H1 (cell line): ENCODE results near the gene RGS3. TPM values are rescaled to one million over a fixed set of nuclear protein-coding genes. Genes with fewer than 3 reads are reported as not detected.

ENCODE experiments used
- CTCF ChIA-PET: fragments of 300-600 bp; sonication (Branson Sonifier 250); formaldehyde crosslinking; loops from one replicate; lab custom pipeline; 2021; ENCODE audit not compliant: partially characterized antibody; lab: Charles Lee
- POLR2A ChIA-PET: fragments of 300-600 bp; sonication (Branson Sonifier 250); formaldehyde crosslinking; loops from one replicate; lab custom pipeline; 2021; ENCODE audit warnings: inconsistent platforms; ENCODE audit not compliant: partially characterized antibody; lab: Charles Lee
- DNase-seq, 2 experiments: peaks; one replicate each; pipeline versions ENCODE4 v3.0.0 to v3.0.0-alpha.2; 2010 to 2022; ENCODE audit warnings: low spot score in 2 of 2, low read depth in 1 of 2, mixed read lengths in 1 of 2
- FAIRE-seq: peaks from 2 replicates; lab custom pipeline; 2011; peaks lifted over from hg19 to GRCh38; lab: Jason Lieb, UNC
- H2AFZ ChIP-seq: 2 replicates; pipeline ENCODE4 v1.8.1; 2012; ENCODE audit warnings: low read length, inconsistent platforms
- H2AK5ac ChIP-seq: 2 replicates; pipeline ENCODE4 v1.6.1; 2013; ENCODE audit warnings: low read depth, low read length
- H2BK120ac ChIP-seq: replicated peaks from 2 replicates; pipeline ENCODE3; 2013; ENCODE audit warnings: low read depth, low read length, inconsistent platforms
- H2BK12ac ChIP-seq: 2 replicates; pipeline ENCODE4 v1.6.1; 2013; ENCODE audit warnings: low read depth, low read length
- H2BK15ac ChIP-seq: 2 replicates; pipeline ENCODE4 v1.6.1; 2013; ENCODE audit warnings: low read length
- H2BK20ac ChIP-seq: 2 replicates; pipeline ENCODE4 v1.6.1; 2013; ENCODE audit warnings: low read length
- H2BK5ac ChIP-seq: 2 replicates; pipeline ENCODE4 v1.6.1; 2013; ENCODE audit warnings: low read depth, low read length
- H3K14ac ChIP-seq: 2 replicates; pipeline ENCODE4 v1.6.1; 2013; ENCODE audit warnings: inconsistent platforms; ENCODE audit not compliant: insufficient read length
- H3K18ac ChIP-seq: 2 replicates; pipeline ENCODE4 v1.6.1; 2013; ENCODE audit warnings: low read length; ENCODE audit errors: extremely low read depth
- H3K23ac ChIP-seq: 2 replicates; pipeline ENCODE4 v1.6.1; 2013; ENCODE audit warnings: inconsistent platforms; ENCODE audit not compliant: insufficient read length
- H3K23me2 ChIP-seq: 2 replicates; pipeline ENCODE4 v1.6.1; 2013; ENCODE audit warnings: low read depth, low read length
- H3K27ac ChIP-seq: 2 replicates; pipeline ENCODE4 v1.6.1; 2011; ENCODE audit warnings: low read depth, low read length, inconsistent platforms
- H3K27me3 ChIP-seq, 4 experiments: replicated peaks in 1 of 4; 1 replicate in 1 of 4; 2 replicates in 3 of 4; pipeline versions ENCODE4 v1.6.1 to v1.8.1; 2011 to 2013; ENCODE audit warnings: low read length in 3 of 4, mild to moderate bottlenecking in 3 of 4, inconsistent platforms in 2 of 4, mixed read lengths in 2 of 4, moderate library complexity in 1 of 4; ENCODE audit not compliant: control insufficient read depth in 3 of 4, insufficient read depth in 3 of 4; ENCODE audit errors: extremely low read depth in 1 of 4
- H3K36me3 ChIP-seq, 4 experiments: 2 replicates each; pipeline versions ENCODE4 v1.6.1 to v1.8.1; 2011 to 2013; ENCODE audit warnings: mild to moderate bottlenecking in 4 of 4, low read length in 3 of 4, moderate library complexity in 2 of 4, control low read depth in 1 of 4, inconsistent platforms in 1 of 4; ENCODE audit not compliant: insufficient read depth in 4 of 4, control insufficient read depth in 2 of 4
- H3K4ac ChIP-seq: replicated peaks from 2 replicates; pipeline ENCODE3; 2013; ENCODE audit warnings: low read length, low read depth, mixed read lengths, inconsistent platforms; ENCODE audit not compliant: insufficient read length
- H3K4me1 ChIP-seq, 4 experiments: replicated peaks in 1 of 4; 1 replicate in 1 of 4; 2 replicates in 3 of 4; pipeline versions ENCODE4 v1.6.1 to v1.8.1; 2011 to 2013; ENCODE audit warnings: low read length in 3 of 4, inconsistent platforms in 2 of 4, mixed read lengths in 1 of 4; ENCODE audit not compliant: insufficient read depth in 4 of 4, control insufficient read depth in 3 of 4
- H3K4me2 ChIP-seq, 2 experiments: 2 replicates each; pipeline versions ENCODE4 v1.6.1 to v1.8.1; 2011 to 2013; ENCODE audit warnings: low read depth in 2 of 2, low read length in 2 of 2, control low read depth in 1 of 2, inconsistent platforms in 1 of 2, mild to moderate bottlenecking in 1 of 2; ENCODE audit not compliant: insufficient read depth in 1 of 2
- H3K4me3 ChIP-seq, 4 experiments: fragments of 200-600, 300-600 bp in 1 of 4; sonication (generic), shearing (Covaris generic), sonication (Bioruptor Twin) in 1 of 4; 2 replicates each; pipeline versions ENCODE4 v1.5.1 to v1.8.1; 2011 to 2016; ENCODE audit warnings: low read length in 4 of 4, low read depth in 3 of 4, control low read depth in 2 of 4, inconsistent platforms in 2 of 4, mild to moderate bottlenecking in 2 of 4, mixed read lengths in 1 of 4, moderate library complexity in 1 of 4; ENCODE audit not compliant: insufficient read depth in 2 of 4; ENCODE audit errors: extremely low read depth in 1 of 4
- H3K56ac ChIP-seq: replicated peaks from 2 replicates; pipeline ENCODE3; 2013; ENCODE audit warnings: low read depth, mild to moderate bottlenecking, mixed read lengths, low read length, inconsistent platforms; ENCODE audit not compliant: insufficient read length
- H3K79me1 ChIP-seq: 2 replicates; pipeline ENCODE4 v1.6.1; 2013; ENCODE audit warnings: low read depth, low read length, control low read depth
- H3K79me2 ChIP-seq, 2 experiments: 2 replicates each; pipeline versions ENCODE4 v1.6.1 to v1.8.1; 2012 to 2013; ENCODE audit warnings: low read length in 2 of 2, mild to moderate bottlenecking in 2 of 2, inconsistent platforms in 1 of 2; ENCODE audit not compliant: insufficient read depth in 2 of 2, control insufficient read depth in 1 of 2
- H3K9ac ChIP-seq, 4 experiments: replicated peaks in 1 of 4; 1 replicate in 1 of 4; 2 replicates in 3 of 4; pipeline versions ENCODE4 v1.6.1 to v1.8.1; 2011 to 2013; ENCODE audit warnings: low read depth in 3 of 4, low read length in 3 of 4, control low read depth in 2 of 4, mild to moderate bottlenecking in 2 of 4, moderate library complexity in 2 of 4, inconsistent platforms in 1 of 4; ENCODE audit errors: extremely low read depth in 1 of 4
- H3K9me3 ChIP-seq, 2 experiments: 2 replicates each; pipeline versions ENCODE4 v1.6.1 to v1.8.1; 2012 to 2013; ENCODE audit warnings: mild to moderate bottlenecking in 2 of 2, moderate library complexity in 2 of 2, control low read depth in 1 of 2, inconsistent platforms in 1 of 2, low read depth in 1 of 2, low read length in 1 of 2, mixed read lengths in 1 of 2; ENCODE audit not compliant: insufficient read depth in 2 of 2
- H4K20me1 ChIP-seq, 2 experiments: replicated peaks in 1 of 2; 2 replicates each; pipeline versions ENCODE3 to v1.8.1; 2011 to 2013; ENCODE audit warnings: inconsistent platforms in 2 of 2, low read length in 2 of 2, mild to moderate bottlenecking in 1 of 2; ENCODE audit not compliant: insufficient read depth in 2 of 2, control insufficient read depth in 1 of 2
- H4K5ac ChIP-seq: 2 replicates; pipeline ENCODE4 v1.6.1; 2013; ENCODE audit warnings: low read length, low read depth, mixed read lengths, inconsistent platforms; ENCODE audit not compliant: insufficient read length
- H4K8ac ChIP-seq: 2 replicates; pipeline ENCODE4 v1.8.0; 2013; ENCODE audit warnings: mild to moderate bottlenecking, moderate library complexity, low read length, inconsistent platforms; ENCODE audit not compliant: insufficient read depth; ENCODE audit errors: extremely low read depth
- H4K91ac ChIP-seq: replicated peaks from 2 replicates; pipeline ENCODE3; 2013; ENCODE audit warnings: low read length, mixed read lengths, inconsistent platforms; ENCODE audit not compliant: insufficient read length
- JUN ChIP-seq: IDR thresholded peaks from 2 replicates; pipeline ENCODE4 v1.6.1; 2011; ENCODE audit warnings: low read depth, mild to moderate bottlenecking, improper control_type of control experiment, low read length
- KDM1A ChIP-seq: fragments of 200-600, 300-600 bp; sonication (generic); IDR thresholded peaks from 2 replicates; pipeline ENCODE4 v1.7.1; 2016; ENCODE audit warnings: mild to moderate bottlenecking, low read length, borderline replicate concordance
- SP4 ChIP-seq: IDR thresholded peaks from 2 replicates; pipeline ENCODE4 v1.6.1; 2012; ENCODE audit warnings: low read length, inconsistent platforms
- WGBS, 2 experiments: shearing (Covaris generic) in 1 of 2; methylation state at CpG; one replicate each; pipeline versions ENCODE4 v1.1.6 to v1.1.7; 2013 to 2015; ENCODE audit warnings: low lambda C conversion rate in 2 of 2, mixed read lengths in 2 of 2, inconsistent platforms in 1 of 2, low coverage in 1 of 2, missing lambda C conversion rate in 1 of 2; ENCODE audit not compliant: insufficient replicate concordance in 2 of 2, insufficient coverage in 1 of 2, insufficient read length in 1 of 2; ENCODE audit errors: extremely low coverage in 1 of 2, missing lambda C conversion rate in 1 of 2; 5-methylcytosine and 5-hydroxymethylcytosine counted together
- polyA plus RNA-seq, 7 experiments: library from polyadenylated mRNA; depleted of rRNA in 3 of 7; stranded (reverse) in 5 of 7; unstranded in 2 of 7; fragments of >200 nt in 5 of 7; fragments of 200-250 nt in 2 of 7; gene quantifications; 1 replicate in 5 of 7; 2 replicates in 1 of 7; 4 replicates in 1 of 7; pipeline versions ENCODE4 v1.2.1 to v1.2.3, GENCODE V29; 2011 to 2013; ENCODE audit warnings: missing spikeins in 2 of 7, mixed read lengths in 2 of 7
- total RNA-seq: library from RNA; stranded (reverse); fragmentation: NEBNext Ultra II Directional; extraction: Animal tissue kit (Norgen Biotek cat#: 25700); gene quantifications from 2 replicates; pipeline ENCODE4 v1.2.1, GENCODE V29; 2021

RGS3 gene
- total and polyA plus RNA-seq, 2 of the 8 experiments (the other 6 are each of a cell fraction or from before 2014, with no cell fraction given) = 12.6 to 18.2 TPM

DNA sequence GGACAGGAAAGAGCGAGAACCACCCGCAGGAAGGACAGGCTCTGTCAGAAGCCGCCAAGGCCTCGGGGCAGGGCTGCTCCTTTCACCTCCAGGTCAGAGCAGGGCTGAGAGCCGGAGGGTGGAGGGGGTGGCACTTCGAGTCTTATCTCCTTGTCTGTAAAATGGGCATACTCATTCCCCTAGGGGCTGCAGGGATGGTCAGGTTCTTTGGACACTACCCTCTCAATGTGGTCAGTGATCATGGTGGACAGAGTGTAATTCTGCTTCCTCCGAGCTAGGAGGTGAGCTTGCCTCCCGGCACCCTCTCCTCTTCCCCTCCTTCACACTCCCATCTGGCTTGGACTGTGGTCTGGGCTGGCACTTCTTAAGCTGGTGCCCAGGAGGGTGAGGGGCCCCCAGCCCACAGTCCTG is 39.6 kb downstream of the RGS3 start:
- Histone ChIP-seq H2BK20ac (no peak overlapping the region), H2BK120ac (no peak overlapping the region), H3K18ac (peak overlapping the region; percentile 41; the same call in 1 of the 2 replicates), H2AFZ (no peak overlapping the region), H3K36me3 (no peaks in the 10 kb centered on the region), H3K23me2 (no peaks in the 10 kb centered on the region), H4K8ac (0 out of 2 replicates have a peak overlapping the region, but pooled peaks have one; percentile 28), H3K79me2 (no peaks in the 10 kb centered on the region), H2BK12ac (peak overlapping the region; percentile 60; the same call in 1 of the 2 replicates), H3K56ac (no peak overlapping the region), H3K14ac (no peak overlapping the region), H4K91ac (no peak overlapping the region), H3K4me3 (no peak overlapping the region), H2BK5ac (no peak overlapping the region), H3K9me3 (no peaks in the 10 kb centered on the region), H3K27me3 (no peaks in the 10 kb centered on the region; a peak in 2 of 7 replicates), H4K5ac (no peak overlapping the region), H3K79me1 (0 out of 2 replicates have a peak, but pooled peaks cover 2% of the 10 kb centered on the region), H3K9ac (no peak overlapping the region; a peak in 1 of 7 replicates), H3K27ac (no peak overlapping the region), H3K4ac (no peak overlapping the region), H3K4me2 (no peak overlapping the region), H2BK15ac (0 out of 2 replicates have a peak overlapping the region, but pooled peaks have one; percentile 76), H4K20me1 (no peaks in the 10 kb centered on the region), H2AK5ac (no peak overlapping the region), H3K23ac (no peak overlapping the region), H3K4me1 (peaks cover 14 to 29% (median 18%) of the 10 kb centered on the region in 4 experiments)
- DNase-seq (no peak), FAIRE-seq (no peak)
- CTCF ChIA-PET = interaction anchor here (0.8 to 5.8 kb wide), 8 partner anchors 10 to 152 kb away, joined by 3 to 27 read pairs (median 4); no protein-coding TSS in a partner anchor
- POLR2A ChIA-PET = interaction anchor here (1.2 kb wide), 1 partner anchor 25 kb away, joined by 3 read pairs; no protein-coding TSS in a partner anchor
- 87% methylated on average over 8 of the region's 8 CpGs; no CpG with 5 or more reads in 1 of the 2 experiments for WGBS, 2 experiments
- no peak for TF ChIP-seq KDM1A
- TF ChIP-seq JUN = no peak
- TF ChIP-seq SP4 = no peak
